Forelimb muscle (tissue), 1 donor: ENCODE results near the gene MACROH2A2. TPM values are rescaled to one million over a fixed set of nuclear protein-coding genes. Genes with fewer than 3 reads are reported as not detected.
"Not testable (repeated sequence)": the region's sequence is repeated elsewhere in the genome, so short reads cannot be mapped to it uniquely, and the experiment has no call there.

Experiments
- DNase-seq: peaks from one replicate; pipeline ENCODE4 v3.0.0-alpha.2; 2013; ENCODE audit warnings: low read depth
- polyA plus RNA-seq: library from polyadenylated mRNA; unstranded; fragments of 120-200 nt; gene quantifications from one replicate; pipeline ENCODE4 v1.2.1, GENCODE V29; 2013; ENCODE audit not compliant: insufficient read length

Gene MACROH2A2
- polyA plus RNA-seq = 21.2 TPM

GRCh38 chr10:70052462-70053217, at the start of gene MACROH2A2:
Gene MACROH2A2 (plus strand): TSS chr10:70052846. CDS start chr10:70075659, 22,813 bp downstream.
- peak; percentile 13 for DNase-seq

- DNase-seq = no peak
Measured at GRCh38 chr10:70007116-70007820, 45.4 kb upstream of the MACROH2A2 start.

GRCh38 chr10:70031215-70031614, 21.4 kb upstream of the MACROH2A2 start:
- no peak for DNase-seq

- DNase-seq = no peak
Measured at GRCh38 chr10:70032667-70033289, 19.9 kb upstream of the MACROH2A2 start.

- DNase-seq = no peak
Measured at GRCh38 chr10:70034232-70034631, 18.4 kb upstream of the MACROH2A2 start.

- no peak for DNase-seq
Measured at GRCh38 chr10:70035531-70035930, 17.1 kb upstream of the MACROH2A2 start.

- DNase-seq = no peak
Measured at GRCh38 chr10:70038923-70039322, 13.7 kb upstream of the MACROH2A2 start.

GRCh38 chr10:70041016-70041415, 11.6 kb upstream of the MACROH2A2 start:
- DNase-seq = no peak

GRCh38 chr10:70041739-70042138, 10.9 kb upstream of the MACROH2A2 start:
- DNase-seq = not testable (repeated sequence)

- not testable (repeated sequence) for DNase-seq
Measured at GRCh38 chr10:70047066-70047465, 5.6 kb upstream of the MACROH2A2 start.

- DNase-seq = no peak
Measured at GRCh38 chr10:70048030-70048723, 4.5 kb upstream of the MACROH2A2 start.

GRCh38 chr10:70051848-70052247, 798 bp upstream of the MACROH2A2 start:
- DNase-seq = no peak

GRCh38 chr10:70053218-70053840, 683 bp downstream of the MACROH2A2 start:
- DNase-seq = no peak

- no peak for DNase-seq
Measured at GRCh38 chr10:70053841-70054288, 1.2 kb downstream of the MACROH2A2 start.

- DNase-seq = no peak
Measured at GRCh38 chr10:70054902-70055301, 2.3 kb downstream of the MACROH2A2 start.

GRCh38 chr10:70055550-70055949, 2.9 kb downstream of the MACROH2A2 start:
- DNase-seq = no peak

- DNase-seq = no peak
Measured at GRCh38 chr10:70057306-70057705, 4.7 kb downstream of the MACROH2A2 start.

GRCh38 chr10:70060389-70060788, 7.7 kb downstream of the MACROH2A2 start:
- no peak for DNase-seq

- DNase-seq = no peak
Measured at GRCh38 chr10:70063418-70064098, 10.9 kb downstream of the MACROH2A2 start.

- no peak for DNase-seq
Measured at GRCh38 chr10:70064486-70064885, 11.8 kb downstream of the MACROH2A2 start.

- no peak for DNase-seq
Measured at GRCh38 chr10:70066190-70066589, 13.5 kb downstream of the MACROH2A2 start.
